HG03060 (cell line): ENCODE measurements around the gene FRAS1.
"Not testable (repeated sequence)": the region's sequence is repeated elsewhere in the genome, so short reads cannot be mapped to it uniquely, and the experiment has no call there.

ENCODE experiments used
- ATAC-seq: cut with Tn5 transposase; IDR thresholded peaks from one replicate; pipeline ENCODE4 v1.9.1; 2021; ENCODE audit warnings: low read depth, moderate number of reproducible peaks; ENCODE audit not compliant: unreplicated experiment

The FRAS1 gene

DNA sequence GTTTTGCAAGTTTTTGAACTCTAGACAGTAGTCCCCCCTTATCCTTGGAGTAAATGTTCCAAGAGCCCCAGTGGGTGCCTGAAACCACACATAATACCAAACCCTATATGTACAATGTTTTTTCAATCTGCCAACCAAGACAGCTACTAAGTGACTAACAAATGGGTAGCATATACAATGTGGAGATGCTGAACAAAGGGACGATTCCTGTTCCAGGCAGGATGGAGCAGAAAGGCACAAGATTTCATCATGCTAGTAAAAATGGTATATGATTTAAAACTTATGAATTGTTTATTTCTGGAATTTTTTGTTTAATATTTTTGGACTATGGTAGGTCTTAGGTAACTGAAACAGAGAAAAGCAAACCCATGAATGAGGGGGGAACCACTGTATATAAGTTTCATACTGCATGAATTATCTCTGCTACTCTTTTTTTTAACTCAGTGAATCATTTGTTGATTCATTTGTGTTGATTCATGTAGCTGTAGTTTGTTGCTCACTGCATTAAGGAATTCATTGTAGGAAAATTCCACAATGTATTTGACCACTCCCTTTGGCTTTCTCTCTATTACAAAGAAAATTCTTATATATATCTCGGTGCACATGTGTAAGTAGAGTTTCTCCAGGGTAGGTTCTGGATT lies 472.6 kb downstream of the FRAS1 start:
- ATAC-seq: no peak

- ATAC-seq: no peak
These were observed 474.9 kb downstream of the FRAS1 start for GRCh38 chr4:78532046-78532445.

DNA sequence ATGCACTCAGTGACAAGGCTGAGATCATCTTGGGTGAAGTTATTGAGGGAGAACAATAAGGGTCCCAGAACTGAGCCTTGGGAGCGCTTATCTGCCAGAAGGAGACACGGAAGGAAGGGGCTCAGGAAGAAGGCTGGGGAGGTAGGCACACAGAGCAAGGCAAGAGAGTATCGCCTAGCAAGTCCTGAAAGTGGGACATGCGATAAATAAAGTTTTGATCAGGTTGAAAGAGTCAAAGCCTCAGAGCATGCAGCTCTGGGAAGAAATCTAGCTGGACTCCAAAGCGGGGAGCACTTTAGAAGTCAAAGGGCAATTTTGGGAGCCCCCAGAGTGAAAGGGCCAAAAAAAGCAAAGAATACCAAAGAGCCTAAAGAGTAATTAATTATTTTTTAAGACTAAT lies 476.7 kb downstream of the FRAS1 start:
- no peak for ATAC-seq

GRCh38 chr4:78534286-78534955 lies 477.3 kb downstream of the FRAS1 start:
- ATAC-seq: no peak

GRCh38 chr4:78542373-78542772 lies 485.2 kb downstream of the FRAS1 start:
- ATAC-seq: no peak

DNA sequence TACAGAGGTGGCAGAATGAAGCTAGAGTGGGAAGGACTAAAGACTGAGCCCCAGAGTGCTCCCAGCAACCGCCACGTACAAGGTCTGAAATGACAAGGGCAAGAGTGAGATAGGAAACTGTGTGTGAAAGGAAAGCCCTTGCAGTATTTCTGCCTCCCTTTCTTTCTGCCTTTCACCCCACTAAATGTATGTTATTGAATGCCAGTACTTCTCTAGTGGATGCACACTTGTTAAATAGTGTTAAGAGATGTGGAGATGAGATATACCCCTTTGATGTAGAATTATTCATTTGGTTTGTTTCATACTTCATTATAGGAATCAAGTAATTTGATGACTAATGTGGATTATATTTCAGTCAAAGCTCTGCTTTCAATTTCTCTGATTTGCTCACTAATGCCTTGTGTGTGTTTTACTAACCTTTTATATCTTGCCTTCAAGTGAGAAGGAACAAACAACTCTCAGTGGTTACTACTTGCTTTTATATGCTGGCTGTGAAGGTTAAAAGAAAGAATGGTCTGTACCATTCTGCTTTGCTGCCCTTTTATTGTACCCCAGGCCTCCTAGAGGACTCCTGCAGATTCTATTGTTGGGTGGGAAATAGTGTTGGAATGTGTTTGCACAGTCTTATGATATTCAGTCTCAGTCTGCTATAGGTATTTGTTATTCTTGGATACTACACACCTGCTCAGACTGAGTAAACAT lies 486.5 kb downstream of the FRAS1 start:
- no peak for ATAC-seq

- ATAC-seq: no peak
These were observed 487.6 kb downstream of the FRAS1 start for GRCh38 chr4:78544678-78545077.

- no peak for ATAC-seq
These were observed 488.4 kb downstream of the FRAS1 start for GRCh38 chr4:78545275-78546246.

DNA sequence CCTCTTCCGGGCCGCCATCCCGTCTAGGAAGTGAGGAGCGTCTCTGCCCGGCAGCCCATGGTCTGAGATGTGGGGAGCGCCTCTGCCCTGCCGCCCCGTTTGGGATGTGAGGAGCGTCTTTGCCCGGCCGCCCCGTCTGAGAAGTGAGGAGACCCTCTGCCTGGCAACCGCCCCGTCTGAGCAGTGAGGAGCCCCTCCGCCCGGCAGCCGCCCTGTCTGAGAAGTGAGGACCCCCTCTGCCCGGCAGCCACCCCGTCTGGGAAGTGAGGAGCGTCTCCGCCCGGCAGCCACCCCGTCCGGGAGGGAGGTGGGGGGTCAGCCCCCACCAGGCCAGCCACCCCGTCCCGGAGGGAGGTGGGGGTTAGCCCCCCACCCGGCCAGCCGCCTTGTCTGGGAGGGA lies 490.8 kb downstream of the FRAS1 start:
- ATAC-seq: not testable (repeated sequence)

DNA sequence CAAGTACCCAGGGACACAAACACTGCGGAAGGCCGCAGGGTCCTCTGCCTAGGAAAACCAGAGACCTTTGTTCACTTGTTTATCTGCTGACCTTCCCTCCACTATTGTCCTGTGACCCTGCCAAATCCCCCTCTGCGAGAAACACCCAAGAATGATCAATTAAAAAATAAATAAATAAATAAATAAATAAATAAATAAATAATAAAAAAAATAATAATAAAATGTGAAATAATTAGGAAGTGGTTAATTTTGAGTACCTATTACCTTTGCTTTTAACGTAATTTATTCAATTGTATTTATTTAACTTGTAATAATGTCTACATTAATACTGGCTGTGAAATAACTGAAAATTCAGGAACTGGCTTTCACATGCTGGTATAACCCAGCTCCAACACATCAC lies 491.8 kb downstream of the FRAS1 start:
- not testable (repeated sequence) for ATAC-seq

GRCh38 chr4:78551420-78552351 lies 494.6 kb downstream of the FRAS1 start, which contains the start of gene ANXA3:
Gene ANXA3 (plus strand): TSS chr4:78551770. CDS start chr4:78554474, 2,704 bp downstream.
- ATAC-seq: no peak

GRCh38 chr4:78552389-78553042 lies 495.4 kb downstream of the FRAS1 start:
- no peak for ATAC-seq

DNA sequence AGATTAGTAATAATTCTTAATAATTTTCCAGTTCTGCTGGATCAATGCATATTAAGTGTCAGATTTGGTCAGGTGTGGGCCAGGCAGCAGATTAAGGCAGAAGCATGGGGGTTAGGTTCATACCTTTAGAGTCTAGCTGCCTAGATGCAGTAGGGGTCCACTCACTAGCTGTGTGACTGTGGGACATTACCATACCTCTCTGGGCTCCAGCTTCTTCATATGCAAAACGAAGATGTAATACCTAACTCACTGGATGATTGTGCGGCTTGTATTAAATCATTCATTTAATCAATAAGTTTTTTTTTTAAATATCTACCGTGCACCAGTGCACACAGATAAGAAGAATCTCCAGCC lies 495.9 kb downstream of the FRAS1 start:
- no peak for ATAC-seq

DNA sequence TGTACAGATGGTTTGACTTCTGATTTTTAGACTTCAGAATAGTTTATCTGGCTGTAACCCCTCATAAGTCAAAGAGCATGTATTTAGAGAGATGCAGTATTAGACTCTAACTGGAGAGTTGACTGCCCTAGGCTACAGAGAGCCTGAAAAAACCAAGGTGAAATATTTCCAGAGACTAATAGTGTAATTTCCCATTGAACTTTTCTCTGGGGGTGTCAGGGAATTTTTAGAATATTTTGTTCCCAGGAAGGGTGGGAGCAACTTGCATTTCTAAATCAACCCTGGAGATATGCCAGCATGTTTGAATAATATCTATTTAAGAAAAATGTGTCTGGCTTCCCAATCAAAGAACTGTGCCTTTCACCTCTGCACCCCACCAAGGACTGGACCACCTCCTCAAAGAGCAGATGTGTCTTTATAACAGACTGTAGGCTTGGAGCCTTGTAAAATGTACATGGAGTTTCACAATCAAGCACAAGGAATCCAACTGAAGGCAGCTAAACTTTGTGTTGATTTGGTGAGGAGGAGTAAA lies 496.5 kb downstream of the FRAS1 start:
- ATAC-seq: no peak

- no peak for ATAC-seq
These were observed 499.5 kb downstream of the FRAS1 start for GRCh38 chr4:78556665-78557064.

GRCh38 chr4:78557841-78558240 lies 500.7 kb downstream of the FRAS1 start:
- no peak for ATAC-seq

GRCh38 chr4:78558410-78558809 lies 501.3 kb downstream of the FRAS1 start:
- ATAC-seq: no peak

DNA sequence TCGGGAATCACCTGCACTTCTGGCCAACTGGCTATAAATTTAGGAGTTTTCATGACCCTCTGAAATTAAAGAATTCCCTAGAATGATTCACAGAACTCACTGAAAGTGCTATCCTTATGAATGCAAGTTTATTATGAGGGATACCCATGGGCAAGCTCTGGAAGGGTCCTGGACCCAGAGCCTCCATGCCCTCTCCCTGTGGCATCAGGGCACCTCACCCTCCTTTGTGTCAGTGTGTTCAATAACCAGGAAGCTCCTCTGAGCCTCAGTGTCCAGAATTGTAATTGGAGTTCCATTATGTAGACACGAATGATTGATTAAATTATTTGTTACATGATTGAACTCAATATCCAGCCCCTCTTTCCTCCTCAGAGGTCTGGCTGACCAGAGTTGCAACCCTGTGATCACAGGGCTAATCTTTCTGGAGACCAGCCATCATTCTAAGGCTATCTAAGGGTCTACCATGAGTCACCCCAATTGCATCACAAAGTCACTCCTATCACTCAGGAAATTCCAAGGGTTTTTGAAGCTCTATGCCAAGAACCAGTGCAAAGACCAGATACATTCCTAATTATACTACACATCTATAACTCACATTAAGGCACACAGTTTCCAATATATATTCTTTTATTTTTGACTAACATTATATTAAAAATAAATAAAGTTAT lies 503.3 kb downstream of the FRAS1 start:
- no peak for ATAC-seq
